HepG2 (cell line): ENCODE measurements around the gene AKAP8L. TPM values are rescaled to one million over a fixed set of nuclear protein-coding genes. Genes with fewer than 3 reads are reported as not detected.
A peak's percentile ranks its signal among the peaks of the same experiment; 100 is the strongest.

Experiments used
- CCAR2 ChIP-seq: fragments of 200-400 bp; formaldehyde crosslinking; optimal IDR thresholded peaks from 2 replicates; pipeline ENCODE3; 2018; ENCODE audit warnings: low read depth, mild to moderate bottlenecking, low read length, moderate library complexity
- ETV6 ChIP-seq: sonication (generic); formaldehyde crosslinking; conservative IDR thresholded peaks from 2 replicates; pipeline ENCODE4 v1.4.0; 2020; ENCODE audit warnings: missing genetic modification reagents
- FOSL1 ChIP-seq: sonication (generic); formaldehyde crosslinking; IDR thresholded peaks from 2 replicates; pipeline ENCODE4 v1.9.0; 2021; ENCODE audit warnings: missing genetic modification reagents, borderline replicate concordance
- HHEX ChIP-seq: IDR thresholded peaks from 2 replicates; pipeline ENCODE4 v1.6.1; 2016; ENCODE audit warnings: control low read depth
- HMG20B ChIP-seq: conservative IDR thresholded peaks from 2 replicates; pipeline ENCODE4 v1.6.1; 2016; ENCODE audit warnings: missing genetic modification reagents, missing compliant biosample characterization
- MXI1 ChIP-seq: IDR thresholded peaks from 3 replicates; pipeline ENCODE4 v1.6.1; 2012; ENCODE audit warnings: low read depth, low read length, inconsistent platforms, borderline replicate concordance
- NCOA2 ChIP-seq: sonication (generic); formaldehyde crosslinking; IDR thresholded peaks from 2 replicates; pipeline ENCODE4 v1.8.0; 2022; ENCODE audit warnings: inconsistent platforms
- NFKBIZ ChIP-seq: IDR thresholded peaks from 2 replicates; pipeline ENCODE4 v1.6.1; 2018; ENCODE audit warnings: missing genetic modification reagents, missing compliant biosample characterization
- NFRKB ChIP-seq: fragments of 450-650 bp; IDR thresholded peaks from 2 replicates; pipeline ENCODE4 v1.6.1; 2017
- ZNF180 ChIP-seq: sonication (generic); formaldehyde crosslinking; IDR thresholded peaks from 2 replicates; pipeline ENCODE4 v1.4.0; 2020; ENCODE audit warnings: low read depth, missing genetic modification reagents, borderline replicate concordance
- ZNF232 ChIP-seq: sonication (generic); formaldehyde crosslinking; IDR thresholded peaks from 2 replicates; pipeline ENCODE4 v1.4.0; 2020; ENCODE audit warnings: missing genetic modification reagents, borderline replicate concordance
- ZNF546 ChIP-seq: sonication (generic); formaldehyde crosslinking; conservative IDR thresholded peaks from 2 replicates; pipeline ENCODE4 v1.8.1; 2023; ENCODE audit warnings: mild to moderate bottlenecking, missing genetic modification reagents
- ZSCAN20 ChIP-seq: sonication (generic); formaldehyde crosslinking; IDR thresholded peaks from 2 replicates; pipeline ENCODE4 v1.4.0; 2020; ENCODE audit warnings: missing genetic modification reagents, mild to moderate bottlenecking, borderline replicate concordance
- ZSCAN30 ChIP-seq: sonication (generic); formaldehyde crosslinking; IDR thresholded peaks from 2 replicates; pipeline ENCODE4 v1.5.0; 2020; ENCODE audit warnings: mild to moderate bottlenecking, missing genetic modification reagents
- polyA plus RNA-seq, 8 experiments: library from polyadenylated mRNA; depleted of rRNA in 3 of 8; stranded (reverse) in 7 of 8; unstranded in 1 of 8; fragments of >200 nt; fragmentation: Illumina TruSeq in 4 of 8; extraction: Trizol in 4 of 8; gene quantifications; 2 replicates each; pipeline versions ENCODE4 v1.2.1 to v1.2.3, GENCODE V29; 2011 to 2016; ENCODE audit warnings: low read depth in 4 of 8, missing spikeins in 1 of 8, mixed read lengths in 1 of 8; ENCODE audit not compliant: insufficient read depth in 1 of 8
- total RNA-seq, 5 experiments: library from RNA; depleted of rRNA; stranded (reverse); fragments of >200 nt; fragmentation: Illumina TruSeq; extraction: Trizol; gene quantifications; 2 replicates each; pipeline ENCODE4 v1.2.3, GENCODE V29; 2016; ENCODE audit warnings: low read depth in 1 of 5
- TF ChIP-seq, protein P1 (sequence below): sonication (generic); formaldehyde crosslinking; conservative IDR thresholded peaks from 2 replicates; pipeline ENCODE4 v1.8.0; 2022; ENCODE audit warnings: mild to moderate bottlenecking, moderate library complexity, missing genetic modification reagents
- TF ChIP-seq, protein P2 (sequence below): sonication (generic); formaldehyde crosslinking; IDR thresholded peaks from 2 replicates; pipeline ENCODE4 v1.4.0; 2020; ENCODE audit warnings: mild to moderate bottlenecking, missing genetic modification reagents, borderline replicate concordance
- TF ChIP-seq, protein P3 (sequence below): IDR thresholded peaks from 2 replicates; pipeline ENCODE4 v1.6.1; 2016
- TF ChIP-seq, protein P4 (sequence below): sonication (generic); formaldehyde crosslinking; IDR thresholded peaks from 2 replicates; pipeline ENCODE4 v1.5.0; 2020; ENCODE audit warnings: mild to moderate bottlenecking, missing genetic modification reagents

Gene AKAP8L
- total and polyA plus RNA-seq, 2 of the 13 experiments (the other 11 are each of a cell fraction or from before 2014, with no cell fraction given) = 48.2 to 49.6 TPM

DNA sequence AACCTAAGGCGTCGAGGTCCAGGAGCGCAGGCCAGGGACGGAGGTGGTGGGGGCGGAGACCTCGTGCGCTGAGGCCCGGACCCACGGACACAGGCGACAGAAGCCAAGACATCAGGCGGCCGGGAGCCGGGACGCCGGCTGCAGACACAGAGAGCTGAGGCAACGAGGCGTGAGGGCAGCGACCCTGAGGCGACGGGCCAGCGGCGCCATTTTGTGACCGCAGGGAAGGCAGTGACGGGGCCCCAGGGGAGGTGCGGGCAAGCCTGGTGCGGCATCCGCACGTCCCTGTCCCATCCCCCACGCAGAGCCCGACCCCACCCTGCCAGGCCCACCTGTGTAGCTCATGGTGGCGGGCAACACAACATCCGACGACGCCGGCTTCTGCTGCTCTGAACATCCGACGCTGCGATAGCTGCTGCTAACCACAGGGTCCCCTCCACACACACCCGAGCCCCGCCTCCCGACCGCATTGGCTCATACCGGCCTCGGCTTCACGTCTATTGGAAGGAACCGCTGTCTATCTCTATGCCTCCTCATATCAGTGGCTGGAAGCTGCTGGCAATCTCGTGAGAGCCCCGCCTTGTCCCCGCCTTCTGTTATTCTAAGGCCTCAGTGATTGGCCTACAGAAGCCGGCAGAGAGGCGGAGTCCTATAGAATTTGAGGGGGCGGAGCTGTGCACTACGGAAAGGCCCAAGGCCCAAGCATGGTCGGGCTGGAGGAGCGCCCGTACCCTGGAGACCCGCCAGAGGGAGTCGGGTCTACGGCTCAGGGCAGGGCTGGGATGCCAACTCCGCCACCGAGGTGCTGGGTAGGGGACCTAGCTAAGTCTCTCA is at the start of gene AKAP8L (continued):
- TF ChIP-seq, protein P1, sequence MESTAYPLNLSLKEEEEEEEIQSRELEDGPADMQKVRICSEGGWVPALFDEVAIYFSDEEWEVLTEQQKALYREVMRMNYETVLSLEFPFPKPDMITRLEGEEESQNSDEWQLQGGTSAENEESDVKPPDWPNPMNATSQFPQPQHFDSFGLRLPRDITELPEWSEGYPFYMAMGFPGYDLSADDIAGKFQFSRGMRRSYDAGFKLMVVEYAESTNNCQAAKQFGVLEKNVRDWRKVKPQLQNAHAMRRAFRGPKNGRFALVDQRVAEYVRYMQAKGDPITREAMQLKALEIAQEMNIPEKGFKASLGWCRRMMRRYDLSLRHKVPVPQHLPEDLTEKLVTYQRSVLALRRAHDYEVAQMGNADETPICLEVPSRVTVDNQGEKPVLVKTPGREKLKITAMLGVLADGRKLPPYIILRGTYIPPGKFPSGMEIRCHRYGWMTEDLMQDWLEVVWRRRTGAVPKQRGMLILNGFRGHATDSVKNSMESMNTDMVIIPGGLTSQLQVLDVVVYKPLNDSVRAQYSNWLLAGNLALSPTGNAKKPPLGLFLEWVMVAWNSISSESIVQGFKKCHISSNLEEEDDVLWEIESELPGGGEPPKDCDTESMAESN = peak; percentile 81; the same call in 1 of the 2 replicates
- TF ChIP-seq ZNF180 (CRISPR knock-in tag) (no peak), ZSCAN20 (CRISPR knock-in tag) (peak; percentile 68; the same call in 1 of the 2 replicates), ZSCAN30 (CRISPR knock-in tag) (no peak), ZNF546 (CRISPR knock-in tag) (no peak), NFRKB (no peak; the same call in 1 of the 2 replicates), FOSL1 (CRISPR knock-in tag) (no peak), ETV6 (CRISPR knock-in tag) (peak; percentile 50), CCAR2 (no peak), HHEX (no peak), ZNF232 (no peak; the same call in 1 of the 2 replicates), HMG20B (no peak), MXI1 (peak; percentile 74; the same call in 1 of the 3 replicates), NCOA2 (CRISPR knock-in tag) (no peak), NFKBIZ (no peak)
- TF ChIP-seq, protein P2, sequence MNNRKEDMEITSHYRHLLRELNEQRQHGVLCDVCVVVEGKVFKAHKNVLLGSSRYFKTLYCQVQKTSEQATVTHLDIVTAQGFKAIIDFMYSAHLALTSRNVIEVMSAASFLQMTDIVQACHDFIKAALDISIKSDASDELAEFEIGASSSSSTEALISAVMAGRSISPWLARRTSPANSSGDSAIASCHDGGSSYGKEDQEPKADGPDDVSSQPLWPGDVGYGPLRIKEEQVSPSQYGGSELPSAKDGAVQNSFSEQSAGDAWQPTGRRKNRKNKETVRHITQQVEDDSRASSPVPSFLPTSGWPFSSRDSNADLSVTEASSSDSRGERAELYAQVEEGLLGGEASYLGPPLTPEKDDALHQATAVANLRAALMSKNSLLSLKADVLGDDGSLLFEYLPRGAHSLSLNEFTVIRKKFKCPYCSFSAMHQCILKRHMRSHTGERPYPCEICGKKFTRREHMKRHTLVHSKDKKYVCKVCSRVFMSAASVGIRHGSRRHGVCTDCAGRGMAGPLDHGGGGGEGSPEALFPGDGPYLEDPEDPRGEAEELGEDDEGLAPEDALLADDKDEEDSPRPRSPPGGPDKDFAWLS = 0 out of 2 replicates have a peak, but pooled peaks have one; percentile 64
- TF ChIP-seq, protein P3, sequence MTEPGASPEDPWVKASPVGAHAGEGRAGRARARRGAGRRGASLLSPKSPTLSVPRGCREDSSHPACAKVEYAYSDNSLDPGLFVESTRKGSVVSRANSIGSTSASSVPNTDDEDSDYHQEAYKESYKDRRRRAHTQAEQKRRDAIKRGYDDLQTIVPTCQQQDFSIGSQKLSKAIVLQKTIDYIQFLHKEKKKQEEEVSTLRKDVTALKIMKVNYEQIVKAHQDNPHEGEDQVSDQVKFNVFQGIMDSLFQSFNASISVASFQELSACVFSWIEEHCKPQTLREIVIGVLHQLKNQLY (CRISPR knock-in tag) = no peak
- TF ChIP-seq, protein P4, sequence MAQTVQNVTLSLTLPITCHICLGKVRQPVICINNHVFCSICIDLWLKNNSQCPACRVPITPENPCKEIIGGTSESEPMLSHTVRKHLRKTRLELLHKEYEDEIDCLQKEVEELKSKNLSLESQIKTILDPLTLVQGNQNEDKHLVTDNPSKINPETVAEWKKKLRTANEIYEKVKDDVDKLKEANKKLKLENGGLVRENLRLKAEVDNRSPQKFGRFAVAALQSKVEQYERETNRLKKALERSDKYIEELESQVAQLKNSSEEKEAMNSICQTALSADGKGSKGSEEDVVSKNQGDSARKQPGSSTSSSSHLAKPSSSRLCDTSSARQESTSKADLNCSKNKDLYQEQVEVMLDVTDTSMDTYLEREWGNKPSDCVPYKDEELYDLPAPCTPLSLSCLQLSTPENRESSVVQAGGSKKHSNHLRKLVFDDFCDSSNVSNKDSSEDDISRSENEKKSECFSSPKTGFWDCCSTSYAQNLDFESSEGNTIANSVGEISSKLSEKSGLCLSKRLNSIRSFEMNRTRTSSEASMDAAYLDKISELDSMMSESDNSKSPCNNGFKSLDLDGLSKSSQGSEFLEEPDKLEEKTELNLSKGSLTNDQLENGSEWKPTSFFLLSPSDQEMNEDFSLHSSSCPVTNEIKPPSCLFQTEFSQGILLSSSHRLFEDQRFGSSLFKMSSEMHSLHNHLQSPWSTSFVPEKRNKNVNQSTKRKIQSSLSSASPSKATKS (CRISPR knock-in tag) = no peak
